Skeletal muscle satellite cell (primary cell): Measurements from ENCODE around the gene AFG3L2. TPM values are rescaled to one million over a fixed set of nuclear protein-coding genes. Genes with fewer than 3 reads are reported as not detected.

Experiments used
- H3K27me3 ChIP-seq: 2 replicates; pipeline ENCODE4 v1.7.0; 2013; ENCODE audit warnings: low read length; ENCODE audit not compliant: control insufficient read depth, insufficient read depth
- H3K36me3 ChIP-seq: 2 replicates; pipeline ENCODE4 v1.7.0; 2013; ENCODE audit warnings: mild to moderate bottlenecking, control low read depth, low read length; ENCODE audit not compliant: insufficient read depth
- H3K4me1 ChIP-seq: 2 replicates; pipeline ENCODE4 v1.7.0; 2013; ENCODE audit warnings: low read length; ENCODE audit not compliant: control insufficient read depth, insufficient read depth
- H3K4me2 ChIP-seq: 2 replicates; pipeline ENCODE4 v1.7.0; 2013; ENCODE audit warnings: mild to moderate bottlenecking, low read length
- H3K4me3 ChIP-seq: 2 replicates; pipeline ENCODE4 v1.7.0; 2013; ENCODE audit warnings: low read length
- H3K9ac ChIP-seq: 2 replicates; pipeline ENCODE4 v1.7.0; 2013; ENCODE audit warnings: mild to moderate bottlenecking, low read depth, low read length, moderate library complexity
- H3K9me3 ChIP-seq: replicated peaks from 2 replicates; pipeline ENCODE4 v1.7.0; 2013; ENCODE audit warnings: mild to moderate bottlenecking, control low read depth, low read length
- small RNA-seq: library from RNA; depleted of rRNA; stranded (forward); fragments of <200 nt; gene quantifications from one replicate; pipeline ENCODE3, GENCODE V24; 2012

AFG3L2 gene

DNA sequence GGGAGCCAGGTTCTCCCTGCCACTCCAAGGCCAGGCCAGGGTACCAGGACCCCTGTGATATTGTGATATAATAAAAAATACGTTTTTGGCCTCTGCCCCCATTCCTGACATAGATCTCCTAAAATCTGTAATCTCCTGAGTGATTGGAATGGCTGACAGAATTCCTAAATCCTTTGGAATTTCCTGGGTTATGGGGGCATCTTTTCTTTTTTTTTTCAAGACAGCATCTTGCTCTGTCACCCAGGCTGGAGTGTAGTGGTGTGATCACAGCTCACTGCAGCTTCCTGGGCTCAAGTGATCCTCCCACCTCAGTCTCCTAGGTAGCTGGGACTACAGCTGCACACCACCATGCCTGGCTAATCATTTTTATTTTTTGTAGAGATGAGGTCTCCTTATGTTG is 95.2 kb downstream of the AFG3L2 start:
- Histone ChIP-seq H3K9me3 (no peaks in the 10 kb centered on the region), H3K4me1 (peaks cover 51% of the 10 kb centered on the region), H3K27me3 (no peaks in the 10 kb centered on the region), H3K4me3 (no peak overlapping the region), H3K36me3 (no peaks in the 10 kb centered on the region), H3K4me2 (peak overlapping the region; percentile 56), H3K9ac (peak overlapping the region; percentile 67)

DNA sequence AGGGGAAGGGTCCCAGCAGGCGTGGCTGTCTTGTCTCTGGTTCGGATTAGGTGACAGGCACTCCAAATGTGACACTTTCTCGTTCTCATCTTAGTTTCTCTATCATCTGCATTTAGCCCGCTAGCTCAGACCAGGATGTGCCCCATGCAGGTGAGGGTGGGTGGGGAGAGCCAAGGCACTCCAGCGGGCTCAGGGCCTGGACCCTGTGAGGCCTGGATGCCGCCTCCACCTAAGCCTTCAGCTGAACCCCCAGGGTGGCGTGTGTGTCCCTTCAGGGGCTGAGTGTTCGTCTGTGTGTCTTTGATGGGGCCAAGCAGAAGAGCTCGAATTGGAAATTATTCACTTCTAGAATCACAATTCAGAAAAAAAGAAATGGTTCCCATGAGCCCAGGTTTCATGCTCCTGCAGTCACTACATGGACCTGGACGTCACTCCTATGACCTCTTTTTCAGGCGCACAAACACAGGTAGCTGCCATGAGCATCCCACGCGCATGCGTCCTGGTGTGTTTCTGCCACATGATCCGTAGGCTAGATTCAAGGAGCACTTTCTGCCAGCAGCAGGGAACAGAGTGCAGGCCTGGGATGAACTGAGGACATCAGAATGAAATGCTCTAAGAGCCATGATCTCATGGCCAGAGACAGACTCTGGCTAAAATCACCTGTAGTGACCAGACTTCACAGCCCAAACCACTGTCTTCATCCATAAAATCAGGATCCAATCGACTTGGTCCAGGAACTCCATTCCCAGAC is 97.1 kb downstream of the AFG3L2 start:
- H3K36me3 ChIP-seq, result no peaks in the 10 kb centered on the region
- H3K4me3 ChIP-seq, result peak overlapping the region; percentile 67
- no peaks in the 10 kb centered on the region for H3K27me3 ChIP-seq
- peak overlapping the region; percentile 88 for H3K4me2 ChIP-seq
- peak overlapping the region; percentile 90 for H3K9ac ChIP-seq
- no peaks in the 10 kb centered on the region for H3K9me3 ChIP-seq
- H3K4me1 ChIP-seq, result peaks cover 51% of the 10 kb centered on the region

Small RNA genes within 50 kb of the gene (small RNA-seq; reads per million reads assigned to genes)
- gene RNU6-170P, result not detected
- not detected for gene RNU7-129P
